Muscle of back (tissue), 11 donors: ENCODE results near the gene TMEM273. TPM values are rescaled to one million over a fixed set of nuclear protein-coding genes. Genes with fewer than 3 reads are reported as not detected.

Experiments
- DNase-seq, 3 donors: peaks; one replicate each; pipeline versions ENCODE4 v3.0.0 to v3.0.0-alpha.2; 2013
- polyA plus RNA-seq, 10 donors: library from polyadenylated mRNA; unstranded; fragments of 120-200 nt; gene quantifications; one replicate each; pipeline ENCODE4 v1.2.1, GENCODE V29; 2013; ENCODE audit not compliant: insufficient read length in 10 of 10

The TMEM273 gene
- polyA plus RNA-seq, 10 donors = 4.2 to 8.8 (median 6.2) TPM

- no peak for DNase-seq
These were observed 11.6 kb downstream of the TMEM273 start for GRCh38 chr10:49176310-49177268.

GRCh38 chr10:49175587-49176309 lies 12.4 kb downstream of the TMEM273 start:
- no peak for DNase-seq

DNA sequence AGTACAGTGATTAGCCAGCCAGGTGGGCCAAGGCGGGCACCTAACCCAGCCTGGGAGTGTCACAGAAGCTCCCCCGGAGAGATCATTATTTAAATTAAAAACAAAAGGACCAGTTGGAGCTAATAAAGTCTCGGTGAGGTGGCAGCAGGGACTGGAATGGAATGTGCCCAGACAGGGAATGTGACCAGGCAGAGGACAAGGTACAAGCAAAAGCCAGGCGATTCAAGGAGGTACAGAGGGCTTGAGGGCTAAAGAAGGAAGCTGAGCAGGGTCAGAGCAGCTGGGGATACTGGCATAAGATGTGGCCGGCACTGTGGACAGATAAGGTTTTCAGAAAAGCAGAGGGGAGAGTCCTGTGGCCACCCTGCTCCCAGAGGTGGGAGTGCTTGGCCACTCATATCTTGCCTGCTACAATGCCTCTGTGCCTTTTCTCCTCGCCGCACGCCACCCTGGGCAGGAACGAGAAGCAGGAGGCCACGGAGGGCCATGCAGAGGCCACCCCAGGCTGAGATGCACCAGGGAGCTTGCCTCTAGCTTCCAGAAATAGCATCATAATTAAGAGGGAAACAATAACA lies 13.2 kb downstream of the TMEM273 start:
- no peak for DNase-seq

- no peak for DNase-seq
These were observed 13.8 kb downstream of the TMEM273 start for GRCh38 chr10:49174261-49174925.

DNA sequence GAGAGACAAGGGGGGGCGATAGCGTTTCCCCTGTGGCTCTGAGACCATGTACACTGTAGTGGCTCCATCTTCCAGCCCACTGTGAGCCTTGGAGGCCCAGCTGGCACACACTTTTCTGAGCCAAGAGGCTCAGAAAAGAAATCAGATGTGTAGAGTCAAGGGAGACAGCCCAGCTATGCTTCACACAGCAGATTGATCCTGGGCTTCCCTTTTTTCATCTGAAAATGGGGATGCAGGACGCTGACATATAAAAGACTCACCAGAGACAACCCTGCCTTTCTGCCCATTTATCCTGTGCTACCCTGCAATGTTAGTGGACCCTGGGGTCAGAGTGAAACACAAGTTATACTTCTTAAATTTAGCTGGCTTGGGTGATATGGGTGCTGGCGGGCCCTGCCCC lies 14.3 kb downstream of the TMEM273 start:
- DNase-seq = no peak

DNA sequence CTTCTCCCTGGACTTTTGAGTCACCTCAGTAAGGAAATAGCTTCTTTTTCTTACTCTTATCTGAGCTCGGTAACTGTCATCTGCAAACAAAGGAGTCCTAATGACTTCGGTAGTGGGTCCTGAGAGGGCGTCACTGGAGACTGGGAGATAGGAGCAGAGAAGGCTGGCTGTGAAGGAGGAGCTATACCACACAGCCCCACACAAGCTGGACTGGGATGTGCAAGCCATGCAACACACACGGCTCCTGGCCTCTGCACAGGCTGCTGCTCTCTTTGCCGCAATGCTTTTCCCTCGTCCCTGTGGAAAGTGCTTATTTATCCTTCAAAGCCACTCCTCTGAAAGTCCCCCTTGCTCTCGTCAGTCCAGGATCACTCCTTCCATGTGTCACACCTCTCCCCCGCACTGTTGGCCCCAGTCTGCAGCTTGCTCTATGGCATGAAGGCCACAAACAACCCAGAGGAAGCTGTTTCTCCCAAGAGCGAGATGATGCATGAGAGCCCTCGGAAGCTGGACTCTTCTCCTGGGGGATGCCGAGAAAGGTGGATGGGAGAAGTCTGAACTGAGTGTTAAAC lies 14.9 kb downstream of the TMEM273 start:
- DNase-seq = no peak

DNA sequence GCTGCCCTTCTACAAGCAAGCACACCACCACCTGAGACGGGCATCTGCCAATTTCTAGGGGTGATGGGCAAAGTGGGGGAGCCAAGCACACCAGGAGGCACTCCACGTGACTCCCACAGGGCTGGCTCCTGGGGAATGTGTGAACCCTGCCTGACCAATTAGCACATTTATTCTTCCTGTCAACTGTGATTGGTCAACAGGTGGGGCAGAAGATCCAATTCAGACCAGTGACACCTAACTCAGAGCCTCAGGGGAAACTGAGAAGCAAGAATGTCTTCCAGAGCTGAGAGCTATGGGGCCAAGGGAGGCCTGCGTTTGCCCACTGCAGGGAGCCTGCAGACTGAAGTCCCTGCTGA lies 15.4 kb downstream of the TMEM273 start:
- DNase-seq = no peak

DNA sequence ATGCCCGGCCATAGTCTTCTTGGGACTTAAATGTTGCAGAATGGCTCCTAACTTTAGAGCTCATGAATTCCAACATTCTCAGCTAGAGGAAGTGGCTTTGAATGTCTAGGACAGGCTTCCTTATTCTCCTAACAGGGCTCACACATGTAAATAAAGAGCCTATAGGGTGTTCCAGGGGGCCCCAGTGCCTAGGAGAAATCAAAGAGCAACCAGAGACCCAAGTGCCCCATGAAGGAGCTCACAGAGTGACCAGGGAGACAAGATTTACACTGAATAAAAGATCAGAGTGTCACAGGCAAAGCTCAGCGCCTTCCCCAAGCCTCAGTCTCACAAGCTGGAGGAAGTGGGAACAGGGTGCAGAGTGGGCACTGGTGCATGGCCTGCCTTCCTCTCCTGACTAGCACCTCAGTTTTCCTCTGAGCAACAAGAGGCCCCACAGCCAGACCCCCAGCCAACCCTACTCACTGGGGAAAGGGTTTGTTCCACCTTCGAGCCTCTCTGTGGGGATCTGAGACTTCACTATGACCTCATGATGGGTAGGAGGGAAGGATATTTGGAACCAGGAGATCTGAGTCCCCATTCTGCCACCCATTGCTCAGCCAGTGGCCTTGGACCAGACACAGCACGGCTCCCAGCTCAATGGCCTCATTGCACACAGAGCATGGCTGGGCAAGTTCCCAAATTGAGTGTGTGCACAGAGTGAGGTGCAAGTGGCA lies 16.0 kb downstream of the TMEM273 start:
- no peak for DNase-seq

- DNase-seq = no peak
These were observed 16.7 kb downstream of the TMEM273 start for GRCh38 chr10:49171326-49172060.

DNA sequence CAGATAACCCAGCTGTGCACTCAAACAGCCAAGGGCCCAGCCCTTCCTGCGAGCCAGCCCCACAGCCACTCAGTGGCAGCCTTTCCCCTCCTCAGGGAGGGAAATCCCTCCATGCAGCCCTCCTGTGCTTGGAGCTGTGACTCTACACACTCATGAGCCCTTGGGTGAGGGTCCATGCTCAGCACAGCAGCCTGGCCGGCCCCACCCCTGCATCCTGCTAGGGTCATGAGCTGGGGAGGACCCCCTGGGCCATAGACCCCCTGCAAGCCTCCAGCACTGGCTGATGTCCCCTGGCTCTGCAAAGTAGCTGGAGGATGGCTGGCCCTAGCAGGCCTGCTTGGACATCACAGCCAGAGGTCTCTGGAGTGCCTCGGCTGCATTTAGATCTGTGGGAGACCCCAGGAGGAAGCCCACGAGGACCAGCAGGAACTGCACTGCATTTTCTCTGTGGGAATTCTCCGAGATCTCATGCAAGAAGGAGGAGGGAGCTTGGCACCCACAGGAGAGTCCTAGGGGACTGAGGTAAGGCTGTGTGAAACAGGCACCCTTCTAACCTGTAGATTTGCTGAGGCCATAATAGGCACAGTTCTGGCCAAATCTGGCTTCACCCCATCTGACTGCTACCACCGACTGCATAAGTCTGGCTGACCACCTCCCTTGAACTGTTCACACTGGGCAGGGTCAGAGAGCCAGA lies 17.4 kb downstream of the TMEM273 start:
- DNase-seq = no peak

GRCh38 chr10:49169776-49170175 lies 18.4 kb downstream of the TMEM273 start:
- no peak for DNase-seq

DNA sequence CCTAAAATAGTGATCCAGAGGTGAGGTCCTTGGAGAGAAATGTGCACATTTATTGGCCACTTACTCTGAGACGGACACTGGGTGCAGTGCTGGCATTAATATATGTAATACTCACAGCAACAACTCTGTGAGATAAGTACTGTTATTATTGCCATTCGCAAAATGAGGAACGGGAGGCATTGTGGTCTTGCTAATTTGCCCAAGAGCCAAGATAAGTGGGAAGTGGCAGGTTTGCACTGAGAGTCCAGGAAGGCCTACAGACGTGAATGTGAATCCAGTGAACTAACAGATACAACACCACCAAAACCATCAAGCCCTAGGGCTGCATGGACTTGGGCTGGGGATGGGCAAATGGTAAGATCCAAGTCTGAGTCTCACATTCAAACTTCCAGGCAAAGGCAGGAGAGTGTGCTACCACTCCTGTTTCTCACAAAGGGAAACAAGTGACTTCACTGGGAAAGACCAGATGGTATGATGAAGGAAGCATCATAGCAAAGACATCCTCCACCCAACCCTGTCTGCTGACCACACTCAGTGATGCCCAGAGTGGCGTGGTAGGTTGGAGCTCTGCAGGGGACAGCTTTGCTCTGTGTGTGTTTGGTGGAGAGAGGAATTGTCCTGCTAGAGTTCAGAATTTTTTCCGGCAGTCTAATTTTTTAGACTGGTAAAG lies 19.2 kb downstream of the TMEM273 start:
- DNase-seq = no peak

GRCh38 chr10:49168171-49168540 lies 20.0 kb downstream of the TMEM273 start:
- DNase-seq = no peak

- no peak for DNase-seq
These were observed 20.6 kb downstream of the TMEM273 start for GRCh38 chr10:49167425-49168170.

- no peak for DNase-seq
These were observed 21.4 kb downstream of the TMEM273 start for GRCh38 chr10:49166484-49167400.

DNA sequence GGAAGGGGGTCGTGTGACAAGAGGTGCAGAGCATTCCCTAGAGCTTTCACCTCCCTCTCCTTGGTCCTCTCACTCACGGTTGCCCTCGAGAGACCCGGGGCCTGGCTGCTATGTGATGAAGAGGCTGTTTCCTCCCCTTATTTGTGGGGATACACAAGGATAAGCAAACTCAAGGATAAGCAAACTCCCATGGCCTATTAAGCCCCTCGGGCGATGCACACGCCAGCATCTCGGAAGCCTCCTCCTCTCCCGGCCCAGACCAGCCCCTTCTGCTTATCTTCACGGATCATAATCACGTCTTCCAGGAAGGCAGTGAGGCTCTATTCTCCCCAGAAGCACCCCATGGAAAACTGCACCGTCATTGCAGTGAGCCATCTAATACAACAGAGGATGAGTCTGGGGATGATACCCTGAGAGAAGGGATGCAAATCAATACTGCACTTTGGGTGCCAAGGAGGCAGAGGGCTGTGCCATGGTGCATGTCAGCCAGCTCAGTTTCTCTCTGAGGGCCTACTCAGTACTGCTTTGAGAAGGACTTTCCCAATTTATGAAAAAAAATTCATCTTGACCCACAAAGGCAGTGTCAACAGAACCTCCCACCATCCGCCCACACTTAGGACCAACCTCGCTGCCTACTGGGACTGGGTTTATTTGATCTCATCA lies 22.2 kb downstream of the TMEM273 start:
- DNase-seq = no peak

DNA sequence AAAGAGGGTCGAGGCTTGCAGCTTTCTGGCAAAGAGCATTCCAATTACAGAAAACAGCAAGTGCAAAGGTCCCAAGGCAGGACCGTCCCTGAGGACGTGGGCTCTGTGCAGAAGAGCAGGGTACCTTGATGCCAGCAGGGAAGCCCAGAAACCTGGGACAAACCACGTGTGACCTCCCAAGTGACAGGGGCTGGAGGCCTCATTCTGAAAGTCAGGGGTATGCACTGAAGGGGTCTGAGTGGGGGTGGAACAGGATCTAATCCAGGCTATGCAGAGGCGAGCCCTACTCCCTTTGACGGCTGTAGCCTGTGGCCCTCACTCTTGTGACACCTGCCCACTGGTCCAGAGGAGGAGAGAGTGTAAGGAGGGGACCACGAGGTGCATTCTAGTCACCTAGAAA lies 22.9 kb downstream of the TMEM273 start:
- DNase-seq = no peak
